AG08396 (cell line): Measurements from ENCODE around the gene KCNQ5.

Experiments used
- DNase-seq: peaks from one replicate; pipeline ENCODE4 v3.0.0; 2012; ENCODE audit warnings: low spot score, mixed read lengths

Gene KCNQ5

GRCh38 chr6:72798196-72798595, 176.3 kb downstream of the KCNQ5 start:
- DNase-seq: no peak

- DNase-seq: no peak
These were observed 188.0 kb downstream of the KCNQ5 start for GRCh38 chr6:72809746-72810379.

GRCh38 chr6:72810571-72811280, 188.9 kb downstream of the KCNQ5 start:
- DNase-seq: no peak

- DNase-seq: no peak
These were observed 190.1 kb downstream of the KCNQ5 start for GRCh38 chr6:72811971-72812421.

GRCh38 chr6:72813807-72814596, 192.1 kb downstream of the KCNQ5 start:
- no peak for DNase-seq

- DNase-seq: no peak
These were observed 194.2 kb downstream of the KCNQ5 start for GRCh38 chr6:72816022-72816421.

GRCh38 chr6:72817208-72817607, 195.3 kb downstream of the KCNQ5 start:
- DNase-seq: no peak

- DNase-seq: no peak
These were observed 197.7 kb downstream of the KCNQ5 start for GRCh38 chr6:72819609-72820008.

GRCh38 chr6:72820153-72820552, 198.3 kb downstream of the KCNQ5 start:
- DNase-seq: no peak

- DNase-seq: no peak
These were observed 199.0 kb downstream of the KCNQ5 start for GRCh38 chr6:72820906-72821305.

GRCh38 chr6:72822023-72822422, 200.2 kb downstream of the KCNQ5 start:
- no peak for DNase-seq

- no peak for DNase-seq
These were observed 200.8 kb downstream of the KCNQ5 start for GRCh38 chr6:72822691-72823090.

GRCh38 chr6:72824833-72825232, 203.0 kb downstream of the KCNQ5 start:
- DNase-seq: no peak

GRCh38 chr6:72825315-72825911, 203.5 kb downstream of the KCNQ5 start:
- DNase-seq: peak; percentile 21

- DNase-seq: peak; percentile 12
These were observed 204.2 kb downstream of the KCNQ5 start for GRCh38 chr6:72826037-72826436.

GRCh38 chr6:72826744-72827438, 205.0 kb downstream of the KCNQ5 start:
- DNase-seq: no peak

- DNase-seq: no peak
These were observed 207.0 kb downstream of the KCNQ5 start for GRCh38 chr6:72828904-72829303.

GRCh38 chr6:72832271-72832670, 210.4 kb downstream of the KCNQ5 start:
- no peak for DNase-seq

- no peak for DNase-seq
These were observed 213.9 kb downstream of the KCNQ5 start for GRCh38 chr6:72835749-72836148.

- DNase-seq: no peak
These were observed 215.1 kb downstream of the KCNQ5 start for GRCh38 chr6:72836971-72837370.

GRCh38 chr6:72841195-72841594, 219.3 kb downstream of the KCNQ5 start:
- no peak for DNase-seq

GRCh38 chr6:72842140-72842539, 220.3 kb downstream of the KCNQ5 start:
- no peak for DNase-seq
